HepG2 (cell line): ENCODE results near the gene CASKIN2. TPM values are rescaled to one million over a fixed set of nuclear protein-coding genes. Genes with fewer than 3 reads are reported as not detected.

Source experiments
- AHR ChIP-seq: IDR thresholded peaks from 2 replicates; pipeline ENCODE4 v1.6.1; 2018; ENCODE audit warnings: missing genetic modification reagents, missing compliant biosample characterization
- CAMTA2 ChIP-seq: sonication (generic); formaldehyde crosslinking; IDR thresholded peaks from 2 replicates; pipeline ENCODE4 v1.4.0; 2020; ENCODE audit warnings: mild to moderate bottlenecking, missing genetic modification reagents, borderline replicate concordance
- CEBPG ChIP-seq: IDR thresholded peaks from 2 replicates; pipeline ENCODE4 v1.6.1; 2016
- DNMT3B ChIP-seq: conservative IDR thresholded peaks from 2 replicates; pipeline ENCODE4 v1.6.1; 2016; ENCODE audit warnings: missing biosample characterization, control low read depth
- FOXP4 ChIP-seq: sonication (generic); formaldehyde crosslinking; IDR thresholded peaks from 2 replicates; pipeline ENCODE4 v1.4.0; 2020; ENCODE audit warnings: missing genetic modification reagents
- KDM5B ChIP-seq: sonication (generic); formaldehyde crosslinking; IDR thresholded peaks from 2 replicates; pipeline ENCODE4 v1.4.0; 2020; ENCODE audit warnings: missing genetic modification reagents, mild to moderate bottlenecking, borderline replicate concordance
- KIAA2018 ChIP-seq: sonication (generic); formaldehyde crosslinking; IDR thresholded peaks from 2 replicates; pipeline ENCODE4 v1.5.0; 2020; ENCODE audit warnings: mild to moderate bottlenecking, missing genetic modification reagents, borderline replicate concordance
- POLR2A ChIP-seq, 2 experiments: IDR thresholded peaks; 2 replicates each; pipeline ENCODE4 v1.6.1; 2011; ENCODE audit warnings: low read depth in 2 of 2, low read length in 2 of 2, mild to moderate bottlenecking in 1 of 2, moderate library complexity in 1 of 2; ENCODE audit not compliant: insufficient read depth in 1 of 2
- SUZ12 ChIP-seq: fragments of 150-350 bp; IDR thresholded peaks from 2 replicates; pipeline ENCODE4 v1.6.1; 2014; ENCODE audit warnings: low read depth, low read length
- ZMYM3 ChIP-seq: sonication (generic); formaldehyde crosslinking; IDR thresholded peaks from 2 replicates; pipeline ENCODE4 v1.5.1; 2020; ENCODE audit warnings: mild to moderate bottlenecking, missing genetic modification reagents
- ZNF101 ChIP-seq: sonication (generic); formaldehyde crosslinking; IDR thresholded peaks from 2 replicates; pipeline ENCODE4 v1.4.0; 2020; ENCODE audit warnings: mild to moderate bottlenecking, low read depth, missing genetic modification reagents, borderline replicate concordance
- ZNF580 ChIP-seq: IDR thresholded peaks from 2 replicates; pipeline ENCODE4 v1.6.1; 2016; ENCODE audit warnings: low read depth, borderline replicate concordance
- polyA plus RNA-seq, 8 experiments: library from polyadenylated mRNA; depleted of rRNA in 3 of 8; stranded (reverse) in 7 of 8; unstranded in 1 of 8; fragments of >200 nt; fragmentation: Illumina TruSeq in 4 of 8; extraction: Trizol in 4 of 8; gene quantifications; 2 replicates each; pipeline versions ENCODE4 v1.2.1 to v1.2.3, GENCODE V29; 2011 to 2016; ENCODE audit warnings: low read depth in 4 of 8, missing spikeins in 1 of 8, mixed read lengths in 1 of 8; ENCODE audit not compliant: insufficient read depth in 1 of 8
- total RNA-seq, 5 experiments: library from RNA; depleted of rRNA; stranded (reverse); fragments of >200 nt; fragmentation: Illumina TruSeq; extraction: Trizol; gene quantifications; 2 replicates each; pipeline ENCODE4 v1.2.3, GENCODE V29; 2016; ENCODE audit warnings: low read depth in 1 of 5

Gene CASKIN2
- total and polyA plus RNA-seq, 2 of the 13 experiments (the other 11 are each of a cell fraction or from before 2014, with no cell fraction given) = 5.2 to 7.8 TPM

- TF ChIP-seq DNMT3B (CRISPR knock-in tag) (peak; percentile 97), CAMTA2 (CRISPR knock-in tag) (peak; percentile 99), AHR (CRISPR knock-in tag) (peak; percentile 97), KIAA2018 (CRISPR knock-in tag) (peak; percentile 87; the same call in 1 of the 2 replicates), CEBPG (no peak), ZNF580 (peak; percentile 95; the same call in 1 of the 2 replicates), KDM5B (CRISPR knock-in tag) (peak; percentile 99), ZNF101 (CRISPR knock-in tag) (no peak; the same call in 1 of the 2 replicates), SUZ12 (no peak), POLR2A (IDR thresholded peaks at IDR 0.05; ENCODE audit: insufficient read depth in 1 of 2, low read depth in 2 of 2, low read length in 2 of 2) (no peak), ZMYM3 (CRISPR knock-in tag) (no peak; the same call in 1 of the 2 replicates), FOXP4 (CRISPR knock-in tag) (0 out of 2 replicates have a peak, but pooled peaks have one; percentile 24)
Measured at GRCh38 chr17:75515496-75516254, at the start of gene CASKIN2 (continued).
